ENCODE data around the gene CCDC102A. TPM values are rescaled to one million over a fixed set of nuclear protein-coding genes. Genes with fewer than 3 reads are reported as not detected.

The CCDC102A gene
- total and polyA plus RNA-seq, 9 of the 15 experiments (the other 6 are each of a cell fraction or from before 2014, with no cell fraction given): 0.03 to 4.9 (median 1.4) TPM

DNA sequence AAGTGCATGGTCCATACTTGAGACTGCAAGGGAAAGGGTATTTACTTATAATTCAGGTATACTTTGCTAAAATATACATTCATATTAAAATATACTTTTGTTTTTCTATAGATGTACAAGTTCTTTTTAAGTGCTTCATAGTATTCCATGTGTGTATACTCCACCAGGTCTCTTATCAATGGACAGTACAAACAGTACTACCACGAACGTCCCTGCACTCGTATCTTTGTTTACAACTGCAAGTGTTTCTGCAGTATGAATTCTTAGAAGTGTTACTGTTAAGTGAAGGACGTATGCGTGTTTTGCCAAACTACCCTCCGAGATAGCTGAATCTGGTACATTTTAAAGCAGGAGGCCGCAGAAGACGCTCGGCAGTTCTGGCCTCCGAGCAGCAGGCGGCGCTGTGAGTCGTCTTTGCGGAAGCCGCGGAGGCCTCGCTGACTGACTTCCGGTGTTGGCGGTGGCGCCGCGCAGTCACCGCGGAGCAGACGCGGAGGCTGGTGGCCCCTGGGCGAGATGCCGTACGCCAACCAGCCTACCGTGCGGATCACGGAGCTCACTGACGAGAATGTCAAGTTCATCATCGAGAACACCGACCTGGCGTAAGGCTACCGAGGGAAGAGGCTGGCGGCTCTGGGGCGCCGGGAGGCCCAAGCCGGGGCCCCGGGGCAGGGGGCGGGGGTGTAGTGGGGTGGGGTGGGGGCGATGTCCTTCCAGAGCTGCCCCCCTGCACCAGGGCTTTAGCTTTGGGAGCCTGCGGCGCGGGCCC lies 74.0 kb downstream of the CCDC102A start, which contains the start of gene POLR2C (continued):
- TF ChIP-seq, protein P1, sequence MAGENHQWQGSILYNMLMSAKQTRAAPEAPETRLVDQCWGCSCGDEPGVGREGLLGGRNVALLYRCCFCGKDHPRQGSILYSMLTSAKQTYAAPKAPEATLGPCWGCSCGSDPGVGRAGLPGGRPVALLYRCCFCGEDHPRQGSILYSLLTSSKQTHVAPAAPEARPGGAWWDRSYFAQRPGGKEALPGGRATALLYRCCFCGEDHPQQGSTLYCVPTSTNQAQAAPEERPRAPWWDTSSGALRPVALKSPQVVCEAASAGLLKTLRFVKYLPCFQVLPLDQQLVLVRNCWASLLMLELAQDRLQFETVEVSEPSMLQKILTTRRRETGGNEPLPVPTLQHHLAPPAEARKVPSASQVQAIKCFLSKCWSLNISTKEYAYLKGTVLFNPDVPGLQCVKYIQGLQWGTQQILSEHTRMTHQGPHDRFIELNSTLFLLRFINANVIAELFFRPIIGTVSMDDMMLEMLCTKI (IDR thresholded peaks at IDR 0.05; ENCODE audit: partially characterized antibody): no peak
- TF ChIP-seq TBL1XR1 (IDR thresholded peaks at IDR 0.05; ENCODE audit: low read length in 2 of 2) (peak; percentile 47 to 50; a peak in 2 of 4 replicates), SMAD4 (CRISPR knock-in tag; conservative IDR thresholded peaks at IDR 0.05) (peak; percentile 84), ZBTB1 (CRISPR knock-in tag; IDR thresholded peaks at IDR 0.05; ENCODE audit: borderline replicate concordance, low read depth) (no peak), PCBP2 (IDR thresholded peaks at IDR 0.05; ENCODE audit: low read depth, low read length, poor library complexity, severe bottlenecking) (no peak), SP2 (IDR thresholded peaks at IDR 0.05; ENCODE audit: extremely low read depth, low read depth, low read length, poor library complexity, severe bottlenecking) (peak; percentile 91), HCFC1 (IDR thresholded peaks at IDR 0.05; ENCODE audit: low read depth, low read length) (peak; percentile 87), KAT8 (IDR thresholded peaks at IDR 0.05; ENCODE audit: low read depth) (no peak), FOSL1 (tag; conservative IDR thresholded peaks at IDR 0.05) (no peak; the same call in 1 of the 2 replicates), NCOA6 (IDR thresholded peaks at IDR 0.05) (no peak), ZNF57 (CRISPR knock-in tag; IDR thresholded peaks at IDR 0.05) (no peak), STAT5A (IDR thresholded peaks at IDR 0.05; ENCODE audit: borderline replicate concordance, low read length) (no peak; the same call in 1 of the 2 replicates), FOXK2 (conservative IDR thresholded peaks at IDR 0.05 in 1 of 2, IDR thresholded peaks at IDR 0.05 in 1 of 2; ENCODE audit: low read depth in 2 of 2) (peak in 1 of 2 experiments; percentile 51; a peak in 2 of 4 replicates), MYBL2 (IDR thresholded peaks at IDR 0.05; ENCODE audit: low read depth) (no peak), MYBL2 (CRISPR knock-in tag; IDR thresholded peaks at IDR 0.05; ENCODE audit: borderline replicate concordance) (no peak), TSC22D4 (tag; IDR thresholded peaks at IDR 0.05) (no peak), MTF1 (CRISPR knock-in tag; IDR thresholded peaks at IDR 0.05; ENCODE audit: borderline replicate concordance) (no peak), ZNF253 (CRISPR knock-in tag; conservative IDR thresholded peaks at IDR 0.05) (no peak), ZNF184 (CRISPR knock-in tag; IDR thresholded peaks at IDR 0.05) (no peak), ETV1 (tag; conservative IDR thresholded peaks at IDR 0.05; ENCODE audit: low read depth) (peak; percentile 93)
- TF ChIP-seq, protein P2, sequence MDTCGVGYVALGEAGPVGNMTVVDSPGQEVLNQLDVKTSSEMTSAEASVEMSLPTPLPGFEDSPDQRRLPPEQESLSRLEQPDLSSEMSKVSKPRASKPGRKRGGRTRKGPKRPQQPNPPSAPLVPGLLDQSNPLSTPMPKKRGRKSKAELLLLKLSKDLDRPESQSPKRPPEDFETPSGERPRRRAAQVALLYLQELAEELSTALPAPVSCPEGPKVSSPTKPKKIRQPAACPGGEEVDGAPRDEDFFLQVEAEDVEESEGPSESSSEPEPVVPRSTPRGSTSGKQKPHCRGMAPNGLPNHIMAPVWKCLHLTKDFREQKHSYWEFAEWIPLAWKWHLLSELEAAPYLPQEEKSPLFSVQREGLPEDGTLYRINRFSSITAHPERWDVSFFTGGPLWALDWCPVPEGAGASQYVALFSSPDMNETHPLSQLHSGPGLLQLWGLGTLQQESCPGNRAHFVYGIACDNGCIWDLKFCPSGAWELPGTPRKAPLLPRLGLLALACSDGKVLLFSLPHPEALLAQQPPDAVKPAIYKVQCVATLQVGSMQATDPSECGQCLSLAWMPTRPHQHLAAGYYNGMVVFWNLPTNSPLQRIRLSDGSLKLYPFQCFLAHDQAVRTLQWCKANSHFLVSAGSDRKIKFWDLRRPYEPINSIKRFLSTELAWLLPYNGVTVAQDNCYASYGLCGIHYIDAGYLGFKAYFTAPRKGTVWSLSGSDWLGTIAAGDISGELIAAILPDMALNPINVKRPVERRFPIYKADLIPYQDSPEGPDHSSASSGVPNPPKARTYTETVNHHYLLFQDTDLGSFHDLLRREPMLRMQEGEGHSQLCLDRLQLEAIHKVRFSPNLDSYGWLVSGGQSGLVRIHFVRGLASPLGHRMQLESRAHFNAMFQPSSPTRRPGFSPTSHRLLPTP (IDR thresholded peaks at IDR 0.05; ENCODE audit: borderline replicate concordance, extremely low read depth, insufficient read length): no peak
- TF ChIP-seq, protein P3, sequence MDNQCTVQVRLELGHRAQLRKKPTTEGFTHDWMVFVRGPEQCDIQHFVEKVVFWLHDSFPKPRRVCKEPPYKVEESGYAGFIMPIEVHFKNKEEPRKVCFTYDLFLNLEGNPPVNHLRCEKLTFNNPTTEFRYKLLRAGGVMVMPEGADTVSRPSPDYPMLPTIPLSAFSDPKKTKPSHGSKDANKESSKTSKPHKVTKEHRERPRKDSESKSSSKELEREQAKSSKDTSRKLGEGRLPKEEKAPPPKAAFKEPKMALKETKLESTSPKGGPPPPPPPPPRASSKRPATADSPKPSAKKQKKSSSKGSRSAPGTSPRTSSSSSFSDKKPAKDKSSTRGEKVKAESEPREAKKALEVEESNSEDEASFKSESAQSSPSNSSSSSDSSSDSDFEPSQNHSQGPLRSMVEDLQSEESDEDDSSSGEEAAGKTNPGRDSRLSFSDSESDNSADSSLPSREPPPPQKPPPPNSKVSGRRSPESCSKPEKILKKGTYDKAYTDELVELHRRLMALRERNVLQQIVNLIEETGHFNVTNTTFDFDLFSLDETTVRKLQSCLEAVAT (IDR thresholded peaks at IDR 0.05): no peak

Measured in K562 (cell line).